NCI-H748 (cell line): Measurements from ENCODE around the gene ADORA1.

Experiments
- DNase-seq: peaks from one replicate; lab custom pipeline; 2025; ENCODE audit not compliant: unreplicated experiment; lab: John Stamatoyannopoulos, UW

Gene ADORA1

GRCh38 chr1:203138066-203138465 lies 10.5 kb downstream of the ADORA1 start:
- no peak for DNase-seq

DNA sequence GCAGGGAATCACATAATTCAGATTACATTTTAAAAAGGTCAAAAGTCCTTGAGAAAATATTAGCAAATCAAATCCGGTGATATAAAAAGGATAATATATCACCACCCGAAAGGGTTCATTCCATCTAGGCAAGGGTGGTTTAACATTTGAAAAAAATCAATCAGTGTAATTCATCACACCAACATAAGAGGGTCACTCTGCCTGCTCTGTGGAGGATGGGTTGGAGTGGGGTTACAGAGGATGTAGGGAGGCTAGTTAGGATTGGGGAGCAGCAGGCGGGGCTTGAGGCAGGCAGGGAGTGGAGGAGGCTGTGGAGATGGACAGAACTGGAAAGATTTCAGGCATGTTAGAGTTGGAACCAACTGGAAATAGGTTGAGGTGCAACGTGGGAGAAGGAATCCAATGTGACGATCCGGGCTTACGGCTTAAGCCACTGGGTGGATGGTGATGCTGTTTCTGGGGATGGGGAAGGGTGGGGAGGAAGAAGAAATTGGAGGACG lies 12.5 kb downstream of the ADORA1 start:
- no peak for DNase-seq

GRCh38 chr1:203140743-203141520 lies 13.4 kb downstream of the ADORA1 start:
- no peak for DNase-seq

DNA sequence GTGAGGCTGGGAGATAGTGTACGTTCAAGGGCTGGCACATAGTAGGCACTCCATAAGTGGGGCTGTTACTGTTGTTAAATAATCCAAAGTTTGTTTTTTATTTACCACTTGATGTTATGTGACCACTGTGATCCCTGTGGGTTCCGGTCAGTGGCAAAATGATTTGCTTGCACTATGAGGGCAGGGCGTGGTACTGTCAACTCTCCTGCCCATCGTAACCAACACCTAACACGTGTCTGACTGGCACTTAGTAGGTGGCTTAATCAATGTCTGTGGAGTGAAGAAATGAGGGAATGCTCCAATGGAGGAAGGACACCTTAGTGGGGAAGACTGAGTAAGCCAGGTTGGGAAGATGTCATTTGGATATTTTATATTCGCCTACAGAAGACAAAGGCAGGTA lies 14.6 kb downstream of the ADORA1 start:
- no peak for DNase-seq

- peak; percentile 70 for DNase-seq
These were observed 15.3 kb downstream of the ADORA1 start for GRCh38 chr1:203142684-203143408.

DNA sequence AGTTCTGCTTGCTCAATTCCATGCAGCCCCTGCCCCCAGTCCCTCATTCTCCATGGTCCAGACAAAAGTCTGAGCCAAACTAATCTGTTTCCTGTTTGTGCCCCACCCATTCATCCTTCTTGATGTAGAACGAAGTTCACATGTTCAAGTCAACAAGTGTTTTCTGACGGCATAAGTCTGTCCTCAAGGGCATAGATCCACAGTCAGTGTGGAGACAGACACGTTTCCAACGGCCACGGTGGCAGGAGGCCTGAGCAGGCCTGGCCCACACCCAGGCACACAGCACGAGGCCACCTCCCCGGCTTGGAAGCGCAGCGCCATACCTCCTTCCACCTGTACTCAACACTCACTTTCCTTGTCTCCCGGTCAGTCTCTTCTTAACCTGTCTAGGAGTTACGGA lies 16.1 kb downstream of the ADORA1 start:
- no peak for DNase-seq

GRCh38 chr1:203144661-203145060 lies 17.1 kb downstream of the ADORA1 start:
- DNase-seq, result no peak

DNA sequence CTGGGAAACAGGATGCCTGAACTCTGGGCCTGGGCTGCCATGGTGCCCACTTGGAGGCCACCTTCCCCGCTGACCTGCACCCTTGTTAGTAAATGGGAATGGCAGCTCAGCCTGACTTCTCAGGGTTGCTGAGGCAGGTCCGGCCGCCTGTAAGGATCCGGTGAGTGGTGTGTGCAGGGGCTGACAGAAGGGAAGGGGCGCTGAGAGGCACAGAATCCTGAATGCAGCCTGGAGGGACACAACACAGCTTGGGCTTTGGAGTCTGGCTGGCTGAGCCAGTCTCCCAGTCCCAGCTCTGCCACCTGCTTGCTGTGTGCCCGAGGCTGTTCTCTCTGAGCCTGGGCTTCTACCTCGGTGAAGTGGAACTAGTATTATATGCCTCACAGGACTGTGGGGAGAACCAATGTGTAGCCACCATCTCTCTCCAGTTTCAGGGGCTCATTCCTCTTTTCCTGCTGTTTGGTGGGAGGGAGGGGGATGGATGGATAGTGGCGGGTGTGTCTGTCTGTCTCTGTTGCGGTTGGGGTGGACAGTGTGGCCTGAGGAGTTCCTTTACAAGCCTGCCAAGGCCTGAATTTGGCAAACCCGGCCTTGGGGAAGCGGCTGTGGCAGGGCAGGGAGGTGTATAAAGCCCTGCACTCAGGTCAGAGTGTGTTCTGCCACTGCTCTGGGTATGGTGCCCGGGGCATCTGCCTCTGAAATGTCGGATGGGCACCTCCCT lies 18.0 kb downstream of the ADORA1 start:
- DNase-seq, result no peak

- DNase-seq, result no peak
These were observed 18.5 kb downstream of the ADORA1 start for GRCh38 chr1:203146042-203146369.

DNA sequence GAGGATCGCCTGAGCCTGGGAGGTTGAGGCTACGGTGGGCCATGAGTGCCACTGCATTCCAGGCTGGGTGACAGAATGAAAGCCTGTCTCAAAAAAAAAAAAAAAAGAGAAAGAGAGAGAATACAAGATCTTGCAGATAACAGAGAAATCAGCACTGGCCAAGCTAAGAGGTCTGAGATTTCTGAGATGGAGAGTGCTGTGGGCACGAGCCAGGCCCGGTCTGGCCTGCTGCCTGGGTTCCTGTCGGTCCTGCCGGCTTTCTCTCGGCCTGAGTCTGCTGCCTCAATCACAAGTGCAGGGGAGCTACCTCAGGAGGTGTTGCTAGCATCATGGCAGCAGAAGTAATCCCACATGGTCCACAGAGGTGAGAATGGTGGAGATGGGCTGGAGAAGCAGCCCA lies 19.0 kb downstream of the ADORA1 start:
- DNase-seq, result no peak

GRCh38 chr1:203147376-203147775 lies 19.9 kb downstream of the ADORA1 start:
- DNase-seq, result no peak

GRCh38 chr1:203148127-203148526 lies 20.6 kb downstream of the ADORA1 start:
- peak; percentile 30 for DNase-seq

GRCh38 chr1:203148579-203148978 lies 21.1 kb downstream of the ADORA1 start:
- DNase-seq, result no peak

DNA sequence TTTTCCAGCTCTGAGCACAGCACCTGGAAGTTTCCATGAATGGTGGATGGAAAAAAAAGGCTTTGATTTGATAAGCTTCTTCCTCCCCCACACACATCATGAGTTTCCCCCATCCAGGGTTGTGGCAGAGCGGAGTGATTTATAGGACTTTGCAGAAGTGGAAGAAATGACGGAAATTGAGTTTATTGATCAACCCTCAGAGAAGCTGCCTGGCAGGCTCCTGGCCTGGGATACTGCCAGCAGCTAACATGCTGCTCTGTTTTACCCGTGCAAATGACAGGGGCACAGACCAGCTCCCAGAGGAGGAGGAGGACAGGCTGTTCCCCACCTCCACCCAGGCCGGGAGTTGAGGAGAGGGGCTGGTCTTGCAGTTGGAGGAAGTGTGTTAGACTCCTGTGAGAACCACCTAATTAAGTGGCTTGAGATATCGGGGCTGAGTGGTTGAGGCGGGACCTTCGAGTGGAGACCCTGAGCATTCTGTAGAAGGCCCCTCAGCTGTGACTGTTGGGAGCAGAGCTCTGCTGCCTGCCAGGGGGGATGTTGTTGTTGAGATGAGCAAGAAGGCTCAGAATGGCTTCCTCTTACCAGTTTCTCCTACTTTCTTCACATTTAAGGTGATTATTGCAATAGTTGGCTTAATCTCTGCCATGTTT lies 21.8 kb downstream of the ADORA1 start:
- DNase-seq, result no peak

- no peak for DNase-seq
These were observed 23.2 kb downstream of the ADORA1 start for GRCh38 chr1:203150511-203151297.

- no peak for DNase-seq
These were observed 24.0 kb downstream of the ADORA1 start for GRCh38 chr1:203151362-203152157.

DNA sequence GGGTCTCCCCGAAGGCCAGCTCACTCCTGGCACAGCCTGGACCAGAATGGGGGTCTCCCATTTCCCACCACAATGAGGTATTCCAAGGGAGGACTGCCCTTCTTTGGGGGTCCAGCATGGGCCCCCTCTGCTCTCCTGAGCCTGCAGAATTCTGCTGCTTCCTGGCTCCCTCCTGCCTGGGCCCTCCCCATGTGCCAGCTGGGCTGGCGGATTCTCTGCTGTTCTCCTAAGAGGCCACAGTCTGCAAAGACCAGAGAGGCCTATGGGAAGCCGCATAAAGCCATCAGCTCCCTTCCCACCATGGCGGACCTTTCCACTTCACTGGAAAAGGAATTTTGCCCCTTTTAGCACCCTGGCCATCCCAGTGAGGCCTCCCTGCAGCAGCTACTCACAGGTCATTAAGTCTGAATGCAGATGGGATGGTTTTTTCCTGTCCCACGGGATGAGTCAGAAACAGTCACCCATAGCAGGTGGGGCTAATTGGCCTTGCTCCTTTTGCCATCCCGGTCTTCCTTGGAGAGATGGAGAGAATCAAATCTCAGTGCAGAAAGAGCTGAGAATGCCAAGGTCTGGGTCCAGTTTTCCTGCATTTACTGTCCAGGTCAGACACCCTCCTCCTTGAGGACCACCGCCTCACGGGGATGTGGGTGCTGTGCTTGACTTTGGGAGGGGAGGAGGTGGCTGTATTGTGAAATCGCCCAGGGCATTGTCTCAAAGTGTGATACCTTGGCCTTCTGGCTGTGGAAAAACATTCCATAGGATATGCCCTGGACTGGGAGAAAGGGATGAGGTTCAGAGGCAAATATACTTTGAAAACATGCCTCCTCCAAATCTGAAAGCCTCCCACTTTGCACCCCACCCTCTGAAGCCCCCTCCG lies 24.9 kb downstream of the ADORA1 start:
- no peak for DNase-seq

GRCh38 chr1:203153051-203153988 lies 25.8 kb downstream of the ADORA1 start:
- DNase-seq, result no peak
